Mucosa of rectum (tissue), 2 donors: ENCODE data around the gene FKBP6.
"Not testable (repeated sequence)": the region's sequence is repeated elsewhere in the genome, so short reads cannot be mapped to it uniquely, and the experiment has no call there.

Source experiments
- H3K27ac ChIP-seq, 2 donors: one replicate each; pipeline ENCODE4 v1.7.0; 2013; ENCODE audit warnings: inconsistent platforms in 2 of 2, low read depth in 2 of 2, low read length in 2 of 2
- H3K27me3 ChIP-seq, 2 donors: one replicate each; pipeline ENCODE4 v1.7.0; 2013; ENCODE audit warnings: low read length in 2 of 2; ENCODE audit not compliant: control insufficient read depth in 2 of 2, insufficient read depth in 2 of 2
- H3K36me3 ChIP-seq, 2 donors: one replicate each; pipeline ENCODE4 v1.7.0; 2013; ENCODE audit warnings: low read length in 2 of 2; ENCODE audit not compliant: control insufficient read depth in 2 of 2, insufficient read depth in 2 of 2
- H3K4me1 ChIP-seq, 2 donors: one replicate each; pipeline ENCODE4 v1.7.0; 2013; ENCODE audit warnings: low read length in 2 of 2, mild to moderate bottlenecking in 1 of 2; ENCODE audit not compliant: control insufficient read depth in 2 of 2, insufficient read depth in 2 of 2
- H3K4me3 ChIP-seq, 2 donors: one replicate each; pipeline ENCODE4 v1.7.0; 2013; ENCODE audit warnings: low read length in 2 of 2
- H3K9ac ChIP-seq, 2 donors: one replicate each; pipeline ENCODE4 v1.7.0; 2013; ENCODE audit warnings: low read length in 2 of 2, low read depth in 1 of 2, mild to moderate bottlenecking in 1 of 2
- H3K9me3 ChIP-seq, 2 donors: one replicate each; pipeline ENCODE4 v1.7.0; 2013; ENCODE audit warnings: low read length in 2 of 2; ENCODE audit not compliant: control insufficient read depth in 2 of 2
- donor health status: healthy.
- donor health status: Normal muscosa, but diverticular disease.

The FKBP6 gene

GRCh38 chr7:73323434-73324080 is 4.4 kb upstream of the FKBP6 start:
- H3K9ac ChIP-seq, H3K4me3 ChIP-seq, H3K27ac ChIP-seq: not testable (repeated sequence)

GRCh38 chr7:73324081-73324845 is 3.7 kb upstream of the FKBP6 start:
- H3K27ac ChIP-seq, H3K27me3 ChIP-seq, H3K36me3 ChIP-seq, H3K9me3 ChIP-seq, H3K4me1 ChIP-seq: not testable (repeated sequence)
- Histone ChIP-seq H3K9ac (peak overlapping the region in 1 of 2 donors; percentile 1), H3K4me3 (peak overlapping the region; percentile 11 to 50)

More at GRCh38 chr7:73323434-73324080, 4.4 kb upstream of the FKBP6 start:
- H3K27me3 ChIP-seq, H3K4me1 ChIP-seq, H3K9me3 ChIP-seq, H3K36me3 ChIP-seq: not testable (repeated sequence)

DNA sequence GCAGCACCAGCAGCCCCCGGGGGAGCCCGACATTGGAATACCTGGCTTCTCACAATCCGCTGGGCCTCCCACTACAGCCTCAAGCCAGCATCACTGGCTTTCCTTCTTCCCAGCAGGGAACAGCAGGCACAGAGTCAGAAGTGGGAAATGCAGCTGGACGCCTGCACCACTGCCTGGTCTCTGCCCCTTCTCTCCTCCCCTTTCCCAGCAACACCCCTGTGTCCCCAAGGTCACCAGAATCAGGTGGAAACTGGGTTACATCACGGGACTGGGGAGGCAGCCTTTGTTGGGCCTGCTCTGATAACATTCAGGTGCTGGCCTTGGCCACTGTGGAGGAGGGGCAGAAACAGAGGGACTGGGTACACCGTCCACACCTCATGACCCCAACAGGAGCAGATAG is 2.5 kb upstream of the FKBP6 start:
- H3K36me3 ChIP-seq, H3K4me3 ChIP-seq, H3K4me1 ChIP-seq, H3K27ac ChIP-seq, H3K9me3 ChIP-seq, H3K27me3 ChIP-seq, H3K9ac ChIP-seq: not testable (repeated sequence)

- H3K27ac ChIP-seq, H3K4me3 ChIP-seq, H3K4me1 ChIP-seq, H3K9me3 ChIP-seq, H3K36me3 ChIP-seq, H3K9ac ChIP-seq, H3K27me3 ChIP-seq: not testable (repeated sequence)
Observed at GRCh38 chr7:73327449-73327848, 512 bp upstream of the FKBP6 start.

GRCh38 chr7:73328696-73329095 is 735 bp downstream of the FKBP6 start:
- no peak overlapping the region for H3K4me3 ChIP-seq

GRCh38 chr7:73329861-73330581 is 2.1 kb downstream of the FKBP6 start:
- Histone ChIP-seq H3K4me3 (no peak overlapping the region), H3K36me3 (no peaks in the 10 kb centered on the region), H3K4me1 (no peaks in the 10 kb centered on the region), H3K9me3 (no peaks in the 10 kb centered on the region), H3K27ac (peak overlapping the region in 1 of 2 donors; percentile 35), H3K9ac (no peak overlapping the region), H3K27me3 (peaks cover 0 to 4% of the 10 kb centered on the region in 2 donors)

More at GRCh38 chr7:73328696-73329095, 735 bp downstream of the FKBP6 start:
- Histone ChIP-seq H3K4me1 (no peaks in the 10 kb centered on the region), H3K27ac (no peak overlapping the region), H3K9me3 (no peaks in the 10 kb centered on the region), H3K36me3 (no peaks in the 10 kb centered on the region), H3K9ac (no peak overlapping the region), H3K27me3 (peaks cover 0 to 4% of the 10 kb centered on the region in 2 donors)

GRCh38 chr7:73330772-73331171 is 2.8 kb downstream of the FKBP6 start:
- H3K36me3 ChIP-seq: no peaks in the 10 kb centered on the region

DNA sequence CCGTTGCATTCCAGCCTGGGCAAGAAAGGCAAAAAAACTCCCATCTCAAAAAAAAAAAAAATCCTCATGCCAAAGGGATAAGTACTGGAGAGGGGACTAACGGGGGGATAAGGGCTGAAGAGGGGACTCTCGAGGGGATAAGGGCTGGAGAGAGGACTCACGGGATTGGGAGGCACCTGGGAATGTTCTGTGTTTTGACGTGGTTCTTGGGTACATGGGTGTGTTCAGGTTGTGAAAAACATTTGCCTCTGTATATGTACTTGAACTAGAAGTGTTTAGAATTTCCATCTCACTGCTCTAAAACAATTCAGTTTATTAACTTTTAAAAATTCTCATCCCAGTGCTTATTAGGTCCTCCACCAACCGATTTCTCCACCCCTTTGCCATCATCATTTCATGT is 4.5 kb downstream of the FKBP6 start:
- H3K9ac ChIP-seq: no peak overlapping the region
- H3K36me3 ChIP-seq: no peaks in the 10 kb centered on the region
- no peak overlapping the region for H3K27ac ChIP-seq
- H3K27me3 ChIP-seq: peaks cover 0 to 4% of the 10 kb centered on the region in 2 donors
- no peak overlapping the region for H3K4me3 ChIP-seq
- H3K9me3 ChIP-seq: no peaks in the 10 kb centered on the region
- no peaks in the 10 kb centered on the region for H3K4me1 ChIP-seq

More at GRCh38 chr7:73330772-73331171, 2.8 kb downstream of the FKBP6 start:
- H3K9me3 ChIP-seq: no peaks in the 10 kb centered on the region
- H3K27ac ChIP-seq: peak overlapping the region in 1 of 2 donors; percentile 35
- no peaks in the 10 kb centered on the region for H3K4me1 ChIP-seq
- H3K4me3 ChIP-seq: no peak overlapping the region
- peaks cover 0 to 4% of the 10 kb centered on the region in 2 donors for H3K27me3 ChIP-seq
- H3K9ac ChIP-seq: no peak overlapping the region

GRCh38 chr7:73338321-73338720 is 10.4 kb downstream of the FKBP6 start:
- Histone ChIP-seq H3K9ac (no peak overlapping the region), H3K27me3 (peaks cover 0 to 7% of the 10 kb centered on the region in 2 donors), H3K4me3 (no peak overlapping the region), H3K27ac (no peak overlapping the region), H3K36me3 (no peaks in the 10 kb centered on the region), H3K4me1 (no peaks in the 10 kb centered on the region), H3K9me3 (no peaks in the 10 kb centered on the region)

DNA sequence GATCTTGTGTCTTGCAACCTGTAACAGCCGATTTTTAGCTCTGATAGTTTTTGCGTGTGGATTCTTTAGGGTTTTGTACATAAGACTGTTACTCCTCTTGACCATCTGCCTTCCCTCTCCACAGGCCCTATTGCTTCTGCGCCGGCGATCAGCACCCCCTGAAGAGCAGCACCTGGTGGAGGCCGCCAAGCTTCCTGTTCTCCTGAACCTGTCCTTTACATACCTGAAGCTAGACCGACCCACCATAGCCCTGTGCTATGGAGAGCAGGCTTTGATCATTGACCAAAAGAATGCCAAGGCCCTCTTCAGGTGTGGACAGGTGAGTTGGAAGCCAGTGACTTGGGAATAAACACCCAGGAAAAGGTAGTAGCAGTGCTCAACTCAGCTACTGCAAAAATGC is 12.6 kb downstream of the FKBP6 start:
- Histone ChIP-seq H3K4me1 (no peaks in the 10 kb centered on the region), H3K9ac (no peak overlapping the region), H3K36me3 (no peaks in the 10 kb centered on the region), H3K27ac (no peak overlapping the region), H3K4me3 (no peak overlapping the region), H3K9me3 (no peaks in the 10 kb centered on the region), H3K27me3 (peaks cover 0 to 7% of the 10 kb centered on the region in 2 donors)
